ENCODE measurements around the gene IL1RAPL1.

The IL1RAPL1 gene

GRCh38 chrX:29665532-29665931, 1078.3 kb downstream of the IL1RAPL1 start:
- no peak for DNase-seq

GRCh38 chrX:29666366-29666765, 1079.1 kb downstream of the IL1RAPL1 start:
- DNase-seq: no peak

GRCh38 chrX:29671421-29671820, 1084.2 kb downstream of the IL1RAPL1 start:
- DNase-seq: no peak

- DNase-seq: no peak
These were observed 1100.4 kb downstream of the IL1RAPL1 start for GRCh38 chrX:29687687-29688086.

- DNase-seq: no peak
These were observed 1102.8 kb downstream of the IL1RAPL1 start for GRCh38 chrX:29690061-29690460.

DNA sequence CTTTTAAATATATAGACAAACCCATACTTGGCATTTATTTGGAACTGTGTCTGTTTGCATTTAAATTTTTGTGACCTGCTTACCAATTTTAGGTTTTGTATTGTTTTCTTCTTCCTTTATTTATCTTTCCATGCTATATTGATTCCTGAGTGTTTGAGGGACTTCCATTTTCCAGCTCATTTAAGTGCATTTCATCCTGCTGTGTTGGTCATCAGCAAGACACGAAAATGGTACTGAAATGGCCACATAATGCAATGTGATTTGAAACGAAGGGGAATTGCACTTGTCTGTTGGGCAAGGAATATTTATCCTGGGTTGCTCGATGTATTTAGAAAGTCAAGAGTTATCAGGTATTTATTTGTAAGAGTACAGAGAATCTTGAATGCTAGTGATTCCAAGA, 1103.8 kb downstream of the IL1RAPL1 start:
- DNase-seq: no peak

DNA sequence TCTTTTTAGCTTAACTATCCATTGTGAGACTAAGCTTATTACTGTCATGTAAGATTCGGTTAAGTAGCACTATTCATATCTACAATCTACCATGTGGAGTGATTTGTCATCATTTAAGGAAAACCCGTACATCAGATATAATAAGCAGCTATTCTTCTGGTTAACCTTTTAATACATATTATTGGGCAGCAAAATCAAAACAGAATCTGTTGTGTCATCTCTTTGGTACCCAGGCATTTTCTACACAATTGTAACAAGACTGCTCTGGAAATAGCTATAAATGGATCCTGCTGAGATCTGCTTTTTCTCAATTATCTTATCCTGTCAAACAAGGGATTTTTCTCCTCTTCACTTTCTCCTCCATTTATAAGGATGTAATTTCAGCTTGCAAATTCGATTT, 1106.7 kb downstream of the IL1RAPL1 start:
- no peak for DNase-seq

GRCh38 chrX:29699239-29699638, 1112.0 kb downstream of the IL1RAPL1 start:
- DNase-seq: no peak

DNA sequence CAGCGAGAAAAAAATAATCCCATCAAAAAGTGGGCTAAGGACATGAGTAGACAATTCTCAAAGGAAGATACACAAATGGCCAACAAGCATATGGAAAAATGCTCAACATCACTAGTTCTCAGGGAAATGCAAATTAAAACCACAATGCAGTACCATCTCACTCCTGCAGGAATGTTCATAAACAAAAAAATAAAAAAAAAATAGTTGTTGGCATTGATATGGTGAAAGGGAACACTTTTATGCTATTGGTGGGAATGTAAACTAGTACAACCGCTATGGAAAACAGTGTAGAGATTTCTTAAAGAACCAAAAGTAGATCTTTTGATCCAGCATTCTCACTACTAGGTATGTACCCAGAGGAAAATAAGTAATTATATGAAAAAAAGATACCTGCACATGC, 1119.8 kb downstream of the IL1RAPL1 start:
- DNase-seq: no peak

- no peak for DNase-seq
These were observed 1133.9 kb downstream of the IL1RAPL1 start for GRCh38 chrX:29721152-29721551.

- DNase-seq: no peak
These were observed 1137.1 kb downstream of the IL1RAPL1 start for GRCh38 chrX:29724316-29724715.

GRCh38 chrX:29726811-29727210, 1139.6 kb downstream of the IL1RAPL1 start:
- no peak for DNase-seq

- no peak for DNase-seq
These were observed 1141.4 kb downstream of the IL1RAPL1 start for GRCh38 chrX:29728639-29729038.

DNA sequence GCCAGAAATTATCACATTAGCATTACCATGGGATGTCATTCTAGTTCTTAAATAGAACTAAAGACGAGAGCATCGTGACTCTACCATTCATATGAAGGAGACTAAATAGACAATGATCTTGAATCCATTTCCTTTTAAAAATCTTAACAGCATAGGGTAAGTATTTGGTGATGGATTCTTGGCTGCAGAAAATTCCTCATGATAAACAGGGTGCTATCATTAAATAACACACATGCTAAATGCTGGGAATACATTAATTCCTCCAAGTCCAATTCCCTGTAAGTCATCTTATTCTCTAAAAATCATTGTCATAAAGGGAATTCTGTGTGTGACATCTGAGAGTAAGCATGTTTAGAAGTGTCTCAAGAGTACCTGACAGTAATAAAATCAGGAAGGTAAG, 1157.7 kb downstream of the IL1RAPL1 start:
- no peak for DNase-seq

DNA sequence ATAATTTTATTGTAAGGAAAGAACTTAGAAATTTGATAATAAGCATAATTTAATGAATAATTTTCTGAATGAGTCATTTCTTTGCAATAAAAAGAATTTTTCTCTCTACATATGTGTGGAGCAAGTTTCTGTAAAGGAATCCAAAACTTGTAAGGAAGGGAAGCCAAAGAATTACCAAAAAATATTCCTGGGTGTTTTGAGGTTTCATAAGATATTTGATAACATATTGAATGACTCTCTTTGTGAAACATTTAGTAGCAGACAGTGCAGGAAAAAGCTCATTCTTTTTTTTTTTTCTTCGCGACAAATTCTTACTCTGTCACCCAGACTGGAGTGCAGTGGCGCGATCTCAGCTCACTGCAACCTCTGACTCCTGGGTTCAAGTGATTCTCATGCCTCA, 1159.1 kb downstream of the IL1RAPL1 start:
- no peak for DNase-seq

- no peak for DNase-seq
These were observed 1174.8 kb downstream of the IL1RAPL1 start for GRCh38 chrX:29762006-29762405.

GRCh38 chrX:29775890-29776289, 1188.6 kb downstream of the IL1RAPL1 start:
- no peak for DNase-seq

DNA sequence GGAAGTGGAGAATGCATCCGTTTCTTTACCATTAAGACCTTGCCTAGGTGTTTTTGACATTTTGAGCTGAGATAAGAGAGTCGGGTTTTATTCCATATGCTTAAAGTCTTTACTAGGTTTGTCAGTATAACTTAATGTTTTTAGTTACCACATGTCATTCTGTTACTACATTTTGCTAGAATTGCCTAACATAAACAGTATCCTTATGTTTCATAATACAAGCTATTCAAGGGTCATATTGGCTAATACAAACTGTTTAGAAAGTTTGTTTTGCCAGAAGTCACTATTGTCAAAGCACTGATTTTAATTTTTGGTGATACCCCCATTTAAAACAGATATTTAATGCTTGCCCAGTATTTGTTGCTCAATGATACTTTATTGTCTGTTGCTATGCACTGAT, 1200.4 kb downstream of the IL1RAPL1 start:
- DNase-seq: no peak

- DNase-seq: no peak
These were observed 1201.9 kb downstream of the IL1RAPL1 start for GRCh38 chrX:29788991-29789699.

DNA sequence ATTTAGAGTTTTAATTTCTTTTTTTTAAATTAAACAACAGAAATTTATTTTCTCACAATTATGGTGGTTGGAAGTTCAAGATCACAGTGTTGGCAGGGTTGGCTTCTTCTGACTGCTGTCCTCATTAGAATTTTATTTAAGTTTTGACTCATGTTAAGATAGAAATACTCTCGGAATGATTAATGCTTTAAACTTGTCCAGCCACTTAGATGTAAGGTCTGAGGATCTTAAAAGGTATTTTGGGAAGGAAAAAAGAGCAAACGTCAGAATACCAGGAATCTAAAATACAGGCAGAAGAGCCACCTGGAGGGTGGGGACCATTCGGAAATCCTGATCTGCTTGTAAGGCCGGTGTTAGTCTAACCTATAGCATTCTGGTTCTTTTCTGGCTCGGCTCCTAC, 1205.1 kb downstream of the IL1RAPL1 start:
- DNase-seq: no peak

DNA sequence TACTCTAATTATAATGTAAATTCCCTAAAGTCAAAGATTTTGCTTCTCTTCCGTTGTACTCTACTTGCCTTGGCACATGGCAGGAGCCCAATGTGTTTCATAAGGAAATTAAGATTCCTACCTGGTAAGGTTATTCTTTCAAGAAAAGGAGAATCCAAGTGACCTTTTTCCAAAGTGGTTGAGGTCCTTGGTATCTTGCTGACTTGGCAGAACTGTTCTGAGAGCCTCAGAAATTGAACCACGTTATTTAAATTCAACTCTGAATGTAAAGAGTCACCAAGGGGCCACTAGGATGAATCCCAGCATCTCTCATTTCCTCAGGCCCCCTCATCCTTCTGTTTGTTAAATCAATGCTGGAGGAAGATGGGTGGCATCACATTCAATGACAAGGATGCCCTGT, 1209.9 kb downstream of the IL1RAPL1 start:
- DNase-seq: no peak

DNA sequence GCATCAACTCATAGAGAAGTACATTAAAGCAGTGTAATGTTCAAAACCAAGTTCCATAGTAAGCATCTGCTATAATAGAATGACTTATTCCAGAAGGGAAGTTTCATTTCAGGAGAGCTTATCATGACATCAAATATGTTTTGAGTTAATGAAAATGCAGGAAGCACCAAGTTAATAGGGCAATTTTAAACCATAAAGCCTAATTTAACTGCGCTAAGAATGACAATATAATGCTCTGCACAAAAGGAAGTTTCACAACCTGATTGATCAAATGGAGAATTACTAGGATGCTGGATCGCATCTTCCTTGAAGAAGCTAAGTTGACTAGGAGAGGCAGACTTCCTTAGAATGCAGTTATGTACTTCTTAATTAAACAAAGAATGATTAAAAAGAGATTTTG, 1211.2 kb downstream of the IL1RAPL1 start:
- DNase-seq: no peak

- DNase-seq: no peak
These were observed 1225.9 kb downstream of the IL1RAPL1 start for GRCh38 chrX:29813174-29813573.

- no peak for DNase-seq
These were observed 1237.1 kb downstream of the IL1RAPL1 start for GRCh38 chrX:29824176-29824906.

- no peak for DNase-seq
These were observed 1239.5 kb downstream of the IL1RAPL1 start for GRCh38 chrX:29826742-29827141.
